NCI-H82 (cell line): ENCODE measurements around the gene CELSR1.

ENCODE experiments used
- DNase-seq: peaks from one replicate; lab custom pipeline; 2025; lab: John Stamatoyannopoulos, UW

The CELSR1 gene

DNA sequence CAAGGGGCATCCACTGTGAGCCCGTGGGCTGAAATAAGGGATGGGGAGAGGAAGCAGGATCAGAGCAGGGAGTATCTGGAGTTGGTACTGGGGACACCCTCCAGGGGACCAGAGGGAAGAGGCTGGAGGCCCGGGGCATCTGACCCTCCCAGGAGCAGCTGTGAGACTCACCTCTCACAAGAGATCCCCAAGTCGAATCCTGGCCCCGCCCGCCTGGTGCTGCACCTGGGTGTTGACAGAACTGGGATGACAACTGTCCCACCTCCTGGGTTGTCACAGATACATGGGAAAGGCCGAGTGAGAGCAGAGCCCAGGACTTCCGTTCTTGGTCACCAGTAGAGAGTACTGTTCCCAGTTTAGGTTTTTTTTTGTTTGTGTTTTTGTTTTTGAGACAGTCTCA is 78.9 kb downstream of the CELSR1 start:
- DNase-seq = no peak

DNA sequence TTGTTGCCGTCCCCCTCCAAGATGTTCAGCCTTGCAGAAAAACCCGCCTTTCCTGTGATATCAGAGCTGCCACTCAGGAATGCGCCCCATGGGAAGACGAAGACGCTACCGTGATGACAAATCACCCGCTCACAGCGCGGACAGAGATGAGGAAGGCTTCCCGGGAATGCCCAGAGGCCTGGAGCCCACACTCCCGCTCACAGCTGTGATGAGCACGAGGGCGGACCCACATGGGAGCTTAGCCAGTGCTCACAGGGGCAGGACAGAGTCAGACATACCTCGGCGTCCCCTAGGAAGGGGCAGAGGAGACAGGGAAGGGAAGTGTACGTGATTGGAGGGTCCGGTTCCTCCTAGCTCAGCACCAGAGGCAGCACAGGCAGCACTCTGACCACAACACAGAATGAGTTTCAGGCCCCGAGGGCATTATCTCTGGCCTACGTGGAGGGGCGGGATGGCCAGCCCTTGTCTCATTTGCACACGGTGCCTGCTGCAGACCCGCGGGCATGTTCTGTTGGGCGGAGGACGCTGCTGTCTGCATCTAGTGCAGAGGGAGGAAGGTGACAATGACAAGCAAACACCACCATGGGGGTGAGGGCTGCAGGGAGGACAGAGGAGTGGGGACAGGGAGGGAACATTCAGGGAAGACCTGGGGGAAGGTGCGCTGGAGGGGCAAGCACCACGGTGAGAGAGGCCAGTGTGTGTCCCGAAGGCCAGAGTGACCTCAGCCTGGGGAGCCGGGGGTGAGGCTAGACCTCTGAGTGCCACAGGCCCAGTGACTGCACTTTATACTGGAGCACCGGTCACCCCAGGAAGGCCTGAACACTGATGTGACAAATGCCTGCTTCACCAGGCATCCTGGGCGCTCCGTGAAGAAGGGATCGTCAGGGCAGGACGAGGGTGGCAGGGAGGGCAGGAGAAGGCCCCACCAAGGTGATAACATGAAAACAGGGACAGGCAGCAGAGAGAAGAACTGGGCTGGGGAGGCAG is 79.6 kb downstream of the CELSR1 start:
- DNase-seq = no peak

GRCh38 chr22:46456818-46457163 is 80.6 kb downstream of the CELSR1 start:
- no peak for DNase-seq

GRCh38 chr22:46455446-46455845 is 82.0 kb downstream of the CELSR1 start:
- no peak for DNase-seq

GRCh38 chr22:46454504-46455269 is 82.7 kb downstream of the CELSR1 start:
- DNase-seq = no peak

GRCh38 chr22:46453829-46454503 is 83.5 kb downstream of the CELSR1 start:
- no peak for DNase-seq

DNA sequence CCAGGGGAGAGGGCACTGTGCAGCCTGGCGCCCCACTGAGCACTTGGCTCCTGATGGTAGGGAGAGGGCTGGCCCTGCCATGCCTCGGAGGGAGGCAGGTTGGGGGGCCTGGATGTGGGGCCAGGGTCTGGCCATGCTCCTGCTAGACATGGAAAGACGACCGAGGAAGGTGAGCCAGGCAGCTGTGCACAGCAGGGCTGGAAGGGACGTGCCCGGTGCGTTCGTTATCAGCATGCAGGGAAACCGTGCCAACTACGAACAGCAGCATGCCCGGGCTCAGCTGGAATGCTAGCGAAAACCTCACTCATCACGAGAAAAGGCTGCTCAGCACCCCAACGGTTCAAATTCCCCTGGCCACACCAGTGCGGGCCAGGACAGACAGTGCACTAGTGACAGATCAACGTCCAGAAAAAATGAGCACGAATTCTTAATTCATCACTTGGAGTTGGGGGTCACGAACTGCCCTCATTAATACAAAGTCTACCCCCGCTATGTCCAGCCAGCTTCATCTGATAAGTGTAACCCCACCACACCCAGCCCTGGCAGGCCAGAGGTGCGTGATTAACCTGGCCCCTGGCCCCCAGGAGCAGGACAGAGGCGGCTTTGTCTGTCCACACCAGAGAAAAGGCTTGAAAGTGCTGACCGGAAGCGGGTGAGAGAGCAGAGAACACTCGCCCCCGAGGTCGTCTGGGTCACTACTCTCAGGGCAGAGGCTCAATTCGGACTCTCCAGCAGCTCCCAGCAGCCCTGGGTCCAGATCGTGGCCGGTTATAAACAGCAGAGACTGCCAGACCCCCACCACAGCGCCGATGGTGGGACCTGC is 84.2 kb downstream of the CELSR1 start:
- DNase-seq = no peak

DNA sequence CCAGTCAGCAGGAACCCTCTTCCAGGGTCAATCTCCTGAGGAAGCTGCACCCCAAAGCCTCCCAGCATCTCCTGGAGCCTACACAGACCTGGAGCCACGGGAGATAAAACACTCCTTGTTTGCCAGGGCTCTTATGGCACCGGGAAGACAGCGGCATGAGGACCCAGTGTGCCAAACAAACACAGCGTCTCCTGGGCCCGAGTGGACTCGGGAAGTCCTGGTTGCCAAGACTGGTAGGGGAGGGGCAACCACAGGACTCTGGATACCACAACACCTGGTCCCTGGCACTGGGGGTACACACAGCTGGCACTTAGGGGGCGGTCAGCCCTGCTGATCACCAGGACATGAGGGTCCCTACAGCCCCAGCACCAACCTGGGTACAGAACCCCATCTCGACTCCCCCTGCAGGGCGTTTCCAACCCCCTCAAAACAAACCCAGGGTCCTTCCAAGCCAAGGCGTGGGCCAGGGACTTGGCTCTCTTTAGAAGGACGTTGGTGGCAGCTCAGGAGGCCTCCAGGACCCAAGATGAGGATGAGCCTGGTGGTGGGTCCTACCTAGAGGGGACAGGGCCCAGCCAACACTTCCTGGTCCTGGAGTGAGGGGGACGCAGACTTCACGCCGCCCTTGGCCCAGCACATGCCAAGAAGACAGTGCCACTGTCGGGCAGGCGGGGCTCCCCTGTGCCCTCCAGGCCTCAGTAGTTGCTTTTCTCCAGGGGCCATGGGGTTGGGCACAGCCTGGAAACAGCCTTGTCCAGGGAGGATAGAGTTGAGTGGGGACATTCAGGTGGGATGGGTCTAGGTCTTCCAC is 85.0 kb downstream of the CELSR1 start:
- no peak for DNase-seq

DNA sequence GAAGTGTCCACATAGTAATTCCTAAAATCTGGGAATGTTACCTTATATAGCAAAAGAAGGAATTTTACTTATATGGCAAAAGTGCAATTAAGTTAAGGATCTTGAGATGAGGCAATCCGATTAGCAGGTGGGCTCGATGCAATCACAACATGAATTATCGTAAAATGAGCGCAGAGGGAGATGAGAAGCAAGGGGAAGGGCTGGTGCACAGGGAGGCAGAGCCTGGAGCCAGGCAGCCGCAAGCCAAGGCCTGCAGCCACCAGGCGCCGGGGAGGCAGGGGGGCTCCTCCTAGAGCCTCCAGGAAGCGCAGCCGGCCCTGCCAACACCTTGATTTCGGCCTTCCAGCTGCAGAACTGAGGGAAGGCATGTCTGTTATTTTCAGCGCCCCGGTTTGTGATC is 85.7 kb downstream of the CELSR1 start:
- DNase-seq = no peak

GRCh38 chr22:46450931-46451561 is 86.4 kb downstream of the CELSR1 start:
- DNase-seq = no peak

GRCh38 chr22:46449974-46450745 is 87.3 kb downstream of the CELSR1 start:
- no peak for DNase-seq

GRCh38 chr22:46449116-46449691 is 88.2 kb downstream of the CELSR1 start:
- no peak for DNase-seq

GRCh38 chr22:46448333-46448732 is 89.1 kb downstream of the CELSR1 start:
- DNase-seq = no peak

DNA sequence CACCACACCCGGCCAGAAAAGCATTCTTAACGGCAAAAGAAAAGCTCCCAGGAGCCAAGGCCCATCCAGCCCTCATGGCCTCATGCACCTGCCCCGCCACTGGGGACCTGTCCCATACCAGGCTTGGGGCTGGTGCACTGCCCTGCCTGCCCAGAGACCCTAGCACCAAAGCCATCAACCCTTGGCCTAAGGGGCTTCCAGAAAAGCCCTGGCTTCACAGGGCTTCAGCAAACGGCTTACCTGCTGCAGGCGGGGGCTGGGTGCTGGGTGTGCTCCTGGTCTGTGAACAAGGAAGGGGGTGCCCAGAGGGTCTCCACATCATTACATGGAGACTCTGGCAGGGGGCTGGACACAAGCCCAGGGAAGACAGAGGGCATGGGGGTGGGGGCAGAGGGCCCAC is 89.5 kb downstream of the CELSR1 start:
- DNase-seq = no peak

DNA sequence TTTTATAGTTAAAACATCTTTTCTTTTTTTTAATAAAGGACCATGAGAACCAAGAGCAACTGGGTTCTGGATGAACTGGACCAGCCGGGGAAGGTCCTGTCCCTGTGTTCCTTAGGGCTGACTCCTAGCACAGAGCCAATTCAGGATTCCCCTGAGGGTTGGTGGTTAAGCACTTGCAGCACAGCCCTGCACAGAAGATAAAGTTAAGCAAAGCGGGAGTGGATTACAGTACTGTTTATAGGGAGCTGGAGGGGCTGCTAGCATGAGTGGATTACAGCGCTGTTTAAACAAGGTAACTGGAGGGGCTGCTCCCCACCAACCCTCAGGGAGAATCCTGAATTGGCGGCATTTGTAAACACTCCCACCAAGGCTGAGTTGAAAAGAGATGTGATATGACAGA is 90.6 kb downstream of the CELSR1 start:
- peak; percentile 55 for DNase-seq

DNA sequence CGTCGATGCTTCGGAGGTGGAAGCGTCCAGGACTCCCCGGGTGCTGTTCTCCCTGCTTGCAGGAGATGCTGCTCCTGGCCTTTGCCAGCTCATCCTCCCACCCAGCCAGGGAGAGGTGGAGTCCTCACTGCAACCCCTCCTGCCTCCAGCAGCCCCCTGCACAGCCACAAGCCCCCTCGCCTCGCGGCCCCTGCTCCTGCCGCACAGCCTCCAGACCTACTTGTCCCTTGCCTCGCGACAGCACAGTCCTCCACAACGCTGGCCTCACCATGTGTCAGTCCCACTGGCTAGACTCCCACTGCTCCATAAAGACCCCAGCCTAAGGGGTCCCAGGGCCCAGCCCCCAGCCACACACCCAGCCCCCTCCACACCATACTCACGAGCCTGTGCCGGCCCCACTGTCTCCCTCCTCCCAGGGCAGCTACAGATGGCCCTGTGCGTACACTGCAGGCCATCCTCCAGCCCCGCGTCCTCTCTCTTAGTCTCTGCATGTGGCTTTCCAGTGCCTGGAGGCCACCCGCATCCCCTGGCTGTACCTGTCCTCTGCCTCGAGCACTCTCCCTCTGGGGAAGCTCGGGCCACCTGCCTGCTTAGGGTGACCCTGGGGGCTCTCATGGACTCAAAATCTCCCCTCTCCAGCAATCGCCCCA is 91.5 kb downstream of the CELSR1 start:
- no peak for DNase-seq

DNA sequence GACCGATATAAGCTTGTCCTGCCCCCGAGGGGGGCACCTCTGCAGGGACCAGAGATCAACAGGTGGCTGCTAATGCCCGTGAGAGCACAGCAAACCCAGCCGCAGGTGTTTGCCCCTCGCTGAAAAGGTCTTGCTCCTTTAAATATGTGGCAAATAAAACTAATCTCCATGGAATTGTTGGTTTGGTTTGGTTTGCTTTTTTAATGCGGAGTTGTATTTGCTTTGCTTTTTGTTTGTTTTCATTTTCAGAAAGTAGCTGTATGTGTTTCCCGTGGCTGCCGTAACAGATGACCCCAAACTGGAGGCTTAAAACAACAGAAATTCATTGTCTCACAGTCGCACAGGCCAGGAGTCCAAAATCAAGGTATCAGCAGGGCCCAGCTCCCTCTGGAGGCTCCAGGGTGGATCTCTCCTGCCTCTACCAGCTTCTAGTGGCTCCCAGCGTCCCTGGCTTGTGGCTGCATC is 93.0 kb downstream of the CELSR1 start:
- DNase-seq = peak; percentile 12

GRCh38 chr22:46443850-46444389 is 93.5 kb downstream of the CELSR1 start:
- DNase-seq = no peak
